HG03520 (cell line): ENCODE measurements around the gene NDRG4.
"Not testable (repeated sequence)": the region's sequence is repeated elsewhere in the genome, so short reads cannot be mapped to it uniquely, and the experiment has no call there.

Experiments
- ATAC-seq: cut with Tn5 transposase; IDR thresholded peaks from one replicate; pipeline ENCODE4 v1.9.1; 2021; ENCODE audit warnings: mild to moderate bottlenecking, moderate library complexity; ENCODE audit not compliant: unreplicated experiment

The NDRG4 gene

DNA sequence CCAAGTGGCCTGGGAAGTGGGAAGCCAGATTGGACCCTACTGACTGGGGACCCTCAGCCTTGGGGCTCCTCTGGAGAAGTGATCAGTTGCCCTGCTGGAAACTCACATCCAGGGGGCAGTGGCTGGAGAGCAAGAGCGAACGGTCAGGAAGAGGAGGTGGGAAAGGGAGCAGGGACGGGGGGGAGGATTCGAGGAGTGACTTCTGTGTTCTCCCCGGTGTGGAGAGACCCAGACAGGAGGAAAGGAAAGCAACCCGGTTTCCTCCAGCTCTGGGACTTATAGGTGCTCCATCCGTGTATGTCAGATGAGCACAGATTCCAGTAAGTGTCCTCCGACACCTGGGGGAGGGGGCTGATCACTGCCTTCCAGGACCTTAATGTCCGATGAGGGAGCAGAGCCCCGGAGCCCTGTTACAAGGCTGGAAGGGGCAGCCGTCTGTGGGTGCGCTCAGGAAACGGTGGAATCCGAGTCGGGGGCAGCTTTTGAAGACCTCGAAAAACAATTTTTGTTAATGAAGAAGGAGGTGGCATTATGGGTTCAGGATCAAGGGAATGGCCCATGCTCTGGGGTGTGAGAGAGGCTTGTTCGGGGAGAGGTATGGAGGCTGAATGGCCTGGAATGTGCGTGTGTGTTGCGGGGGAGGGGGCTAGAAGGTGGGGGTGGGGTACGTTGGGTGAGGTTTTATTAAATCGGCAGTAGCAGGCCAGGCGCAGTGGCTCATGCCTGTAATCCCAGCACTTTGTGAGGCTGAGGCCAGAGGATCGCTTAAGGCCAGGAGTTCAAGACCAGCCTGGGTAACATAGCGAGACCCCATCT is 34.8 kb upstream of the NDRG4 start:
- no peak for ATAC-seq

GRCh38 chr16:58465817-58466216 is 34.1 kb upstream of the NDRG4 start:
- ATAC-seq, result no peak

GRCh38 chr16:58466396-58466795 is 33.5 kb upstream of the NDRG4 start:
- ATAC-seq, result no peak

GRCh38 chr16:58467905-58468304 is 32.0 kb upstream of the NDRG4 start:
- ATAC-seq, result no peak

GRCh38 chr16:58471209-58471975 is 28.6 kb upstream of the NDRG4 start:
- ATAC-seq, result no peak

GRCh38 chr16:58472266-58472665 is 27.7 kb upstream of the NDRG4 start:
- ATAC-seq, result no peak

- no peak for ATAC-seq
Observed at GRCh38 chr16:58472827-58473226, 27.1 kb upstream of the NDRG4 start.

DNA sequence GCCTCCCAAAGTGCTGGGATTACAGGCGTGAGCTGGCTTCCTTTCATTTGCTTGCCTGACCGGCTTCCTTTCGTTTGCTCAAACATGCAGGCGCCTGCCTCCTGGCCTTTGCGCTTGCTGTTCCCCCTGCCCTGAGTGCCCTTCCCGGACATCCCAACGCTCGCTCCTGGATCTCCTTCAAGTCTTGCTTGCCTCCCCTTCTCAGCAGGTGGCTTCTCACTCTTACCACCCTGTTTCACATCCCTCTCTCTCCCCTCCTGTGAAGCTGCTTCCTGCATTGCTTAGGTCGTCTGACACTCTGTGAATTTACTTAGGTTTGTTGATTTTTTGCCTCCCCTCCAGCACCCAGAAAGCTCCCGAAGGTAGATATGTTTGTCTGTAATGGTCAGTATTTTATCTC is 25.6 kb upstream of the NDRG4 start:
- ATAC-seq, result no peak

DNA sequence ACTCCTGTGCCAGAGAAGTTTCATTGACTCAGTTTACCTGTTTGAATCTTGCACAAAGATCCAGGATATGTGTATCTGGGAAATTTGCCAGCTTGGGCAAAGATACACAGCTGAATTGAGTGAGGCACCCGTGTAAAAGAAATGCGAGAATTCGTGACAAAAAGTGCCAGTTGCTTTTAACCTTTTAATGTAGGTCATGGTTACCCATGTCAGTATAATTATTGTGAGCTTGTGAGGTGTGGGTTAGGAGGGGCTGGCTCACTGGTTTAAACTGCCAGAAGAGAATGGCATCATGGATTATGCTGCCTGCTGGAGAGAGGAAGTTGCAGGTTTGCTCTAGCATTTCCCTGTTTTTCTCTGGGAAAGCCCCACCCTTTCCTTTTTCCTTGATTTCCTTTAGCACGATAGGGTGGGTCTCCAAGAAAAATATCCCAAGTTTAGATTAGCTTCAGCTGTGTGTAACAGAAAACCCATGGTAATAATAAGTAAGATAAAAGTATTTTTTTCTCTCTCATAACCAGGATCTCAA is 24.8 kb upstream of the NDRG4 start:
- no peak for ATAC-seq

- no peak for ATAC-seq
Observed at GRCh38 chr16:58476791-58477190, 23.2 kb upstream of the NDRG4 start.

DNA sequence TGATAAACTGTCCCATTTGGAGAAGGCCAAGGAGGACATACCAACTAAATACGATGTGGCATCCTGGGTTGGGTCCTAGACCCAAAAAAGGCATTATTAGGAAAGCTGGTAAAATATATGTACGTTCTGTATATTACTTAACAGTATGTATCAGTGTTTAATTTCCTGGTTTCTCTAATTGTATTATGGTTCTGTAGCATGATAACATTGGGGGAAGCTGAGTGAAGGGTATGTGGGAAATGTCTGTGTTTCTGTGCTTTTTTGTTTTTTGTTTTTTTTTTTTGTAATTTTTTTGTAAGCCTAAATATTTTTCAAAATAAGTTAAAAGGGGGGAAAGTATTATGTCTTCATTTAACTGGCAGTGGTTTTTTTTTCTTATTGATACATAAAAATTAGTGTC is 21.5 kb upstream of the NDRG4 start:
- ATAC-seq, result no peak

DNA sequence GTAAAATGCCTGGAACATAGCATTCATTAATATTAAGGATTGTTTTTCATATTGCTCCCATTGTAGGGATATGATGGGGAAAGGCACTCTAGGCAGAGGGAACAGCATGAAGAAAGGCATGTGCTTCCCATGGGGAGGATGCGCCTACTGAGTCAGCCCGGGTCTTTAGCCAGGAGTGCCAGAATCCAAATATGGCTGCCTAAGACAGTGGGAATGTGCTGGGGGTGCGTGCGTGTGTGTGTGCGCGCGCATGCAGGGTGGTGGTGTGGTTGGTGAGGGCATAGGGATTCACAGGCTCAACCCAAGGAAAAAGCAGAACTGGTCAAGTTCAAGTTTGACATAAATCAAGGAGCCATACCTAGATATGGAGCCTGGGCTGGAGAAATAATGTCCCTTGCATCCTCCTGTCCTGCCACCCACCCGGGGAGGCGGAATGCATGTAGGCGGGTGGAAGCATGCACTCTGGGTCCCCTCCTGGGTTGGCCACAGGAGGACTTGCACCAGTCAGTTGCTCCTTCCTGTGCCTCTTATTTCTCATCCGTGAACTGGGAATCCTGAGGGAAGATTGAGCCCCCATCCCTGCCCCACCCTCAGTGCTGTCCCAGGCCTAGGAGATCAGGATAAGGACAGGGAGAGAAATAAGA is 18.6 kb upstream of the NDRG4 start:
- ATAC-seq, result no peak

- ATAC-seq, result no peak
Observed at GRCh38 chr16:58481931-58482330, 18.0 kb upstream of the NDRG4 start.

DNA sequence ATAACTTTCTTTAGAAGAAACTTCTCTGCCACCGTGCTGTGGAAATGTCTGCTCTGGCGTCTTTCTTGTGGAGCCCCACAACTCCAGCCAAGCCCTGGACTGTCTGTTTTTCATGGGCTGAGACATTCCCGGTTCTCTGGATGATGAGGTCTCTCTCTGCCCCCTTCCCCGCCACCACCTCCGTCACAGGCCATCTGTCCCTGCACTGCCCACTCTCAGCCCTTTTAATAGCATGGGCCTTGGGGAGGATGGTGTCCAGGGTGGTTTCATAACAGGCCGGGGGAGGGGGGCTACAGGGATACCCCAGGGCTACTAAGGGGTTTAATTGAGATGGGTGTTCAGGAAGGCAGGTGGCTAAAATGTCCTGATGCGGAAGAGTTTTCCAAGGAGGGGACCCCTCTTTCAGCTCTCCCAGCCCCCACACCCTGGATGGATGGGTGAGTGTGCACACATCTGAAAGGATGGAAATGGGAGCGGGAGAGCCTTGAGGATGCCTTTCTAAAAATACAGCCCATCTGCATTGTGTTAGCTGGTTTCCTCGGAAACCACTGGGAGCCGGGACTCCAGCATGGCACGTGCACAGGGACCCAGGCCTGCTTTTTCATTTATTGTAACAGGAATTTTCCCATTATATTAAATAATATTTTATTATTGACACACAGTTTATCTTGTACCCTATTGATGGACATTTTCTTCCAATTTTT is 14.6 kb upstream of the NDRG4 start:
- ATAC-seq, result no peak

GRCh38 chr16:58487566-58488351 is 12.2 kb upstream of the NDRG4 start:
- ATAC-seq, result peak; percentile 61

GRCh38 chr16:58488531-58488930 is 11.4 kb upstream of the NDRG4 start:
- ATAC-seq, result no peak

- no peak for ATAC-seq
Observed at GRCh38 chr16:58490065-58490464, 9.9 kb upstream of the NDRG4 start.

DNA sequence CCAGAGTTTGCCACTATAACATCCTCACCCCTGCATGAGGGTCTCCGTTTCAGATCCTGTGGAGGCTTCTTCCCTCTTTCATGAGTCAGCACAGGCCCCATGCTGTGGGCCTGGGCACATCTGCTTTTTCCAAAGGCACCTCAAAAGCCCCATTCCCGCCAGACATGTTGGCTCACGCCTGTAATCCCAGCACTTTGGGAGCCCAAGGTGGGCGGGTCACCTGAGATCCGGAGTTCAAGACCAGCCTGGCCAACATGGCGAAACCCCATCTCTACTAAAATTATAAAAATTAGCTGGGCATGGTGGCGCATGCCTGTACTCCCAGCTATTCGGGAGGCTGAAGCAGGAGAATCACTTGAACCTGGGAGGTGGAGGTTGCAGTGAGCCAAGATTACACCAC is 9.4 kb upstream of the NDRG4 start:
- ATAC-seq, result not testable (repeated sequence)

DNA sequence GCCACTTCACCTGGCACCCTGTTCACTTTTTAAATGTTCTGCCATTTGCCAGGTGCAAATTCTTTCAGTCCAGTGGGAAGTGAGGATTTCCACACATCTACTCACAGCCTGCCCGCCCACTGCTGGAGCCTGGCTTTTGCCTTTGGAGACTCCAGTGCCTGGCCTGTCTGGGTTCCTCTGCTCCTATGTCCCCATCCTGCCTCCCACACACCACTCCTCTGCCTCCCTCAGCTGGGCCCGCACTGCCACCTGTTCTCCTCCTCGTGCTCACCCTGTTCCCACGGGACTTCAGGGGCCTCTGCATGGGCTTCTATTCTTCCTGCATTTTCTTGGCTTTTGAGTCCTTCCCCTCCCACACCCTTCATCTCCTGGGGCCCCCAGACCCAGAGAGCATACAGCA is 7.9 kb upstream of the NDRG4 start:
- no peak for ATAC-seq

- no peak for ATAC-seq
Observed at GRCh38 chr16:58492735-58493134, 7.2 kb upstream of the NDRG4 start.
